Neuronal stem cell (in vitro differentiated cells): Measurements from ENCODE around the gene PCDH1.

ENCODE experiments used
- DNase-seq: peaks from one replicate; pipeline ENCODE4 v3.0.0-alpha.2; 2013; ENCODE audit warnings: low spot score
- H2AFZ ChIP-seq: one replicate; pipeline ENCODE4 v1.6.1; 2013; ENCODE audit warnings: mild to moderate bottlenecking, low read length, inconsistent platforms
- H2AK5ac ChIP-seq: 2 replicates; pipeline ENCODE4 v1.6.1; 2013; ENCODE audit warnings: low read depth, mild to moderate bottlenecking, inconsistent platforms, low read length, moderate library complexity, mixed read lengths
- H2BK120ac ChIP-seq: 2 replicates; pipeline ENCODE4 v1.6.1; 2013; ENCODE audit warnings: low read depth, mild to moderate bottlenecking, inconsistent platforms, low read length, moderate library complexity, mixed read lengths
- H2BK12ac ChIP-seq: one replicate; pipeline ENCODE4 v1.6.1; 2013; ENCODE audit warnings: low read length, inconsistent platforms
- H2BK15ac ChIP-seq: 2 replicates; pipeline ENCODE4 v1.6.1; 2013; ENCODE audit warnings: mild to moderate bottlenecking, low read length, inconsistent platforms, mixed read lengths
- H2BK5ac ChIP-seq: one replicate; pipeline ENCODE4 v1.6.1; 2013; ENCODE audit warnings: inconsistent platforms, mild to moderate bottlenecking, low read length, moderate library complexity
- H3K14ac ChIP-seq: one replicate; pipeline ENCODE4 v1.6.1; 2013; ENCODE audit warnings: low read length, inconsistent platforms
- H3K18ac ChIP-seq: 2 replicates; pipeline ENCODE4 v1.6.1; 2013; ENCODE audit warnings: low read length, inconsistent platforms
- H3K23ac ChIP-seq: 2 replicates; pipeline ENCODE4 v1.6.1; 2013; ENCODE audit warnings: low read depth, mild to moderate bottlenecking, mixed read lengths, low read length, inconsistent platforms; ENCODE audit not compliant: poor library complexity
- H3K27ac ChIP-seq: replicated peaks from 3 replicates; pipeline ENCODE4 v1.5.1; 2013; ENCODE audit warnings: low read length, inconsistent platforms
- H3K27me3 ChIP-seq, 3 experiments: 2 replicates each; pipeline ENCODE4 v1.6.1; 2013; ENCODE audit warnings: low read length in 3 of 3, mild to moderate bottlenecking in 2 of 3, inconsistent platforms in 1 of 3, low read depth in 1 of 3, mixed read lengths in 1 of 3, moderate library complexity in 1 of 3; ENCODE audit not compliant: control insufficient read depth in 3 of 3, insufficient read depth in 3 of 3
- H3K36me3 ChIP-seq, 2 donors: replicated peaks in 1 of 2; 2 replicates each; pipeline ENCODE4 v1.6.1; 2013; ENCODE audit warnings: low read length in 2 of 2; ENCODE audit not compliant: control insufficient read depth in 2 of 2, insufficient read depth in 2 of 2
- H3K4ac ChIP-seq: 2 replicates; pipeline ENCODE4 v1.6.1; 2013; ENCODE audit warnings: inconsistent platforms, mild to moderate bottlenecking, low read length, moderate library complexity
- H3K4me1 ChIP-seq, 2 donors: 1 replicate in 1 of 2; 2 replicates in 1 of 2; pipeline ENCODE4 v1.6.1; 2013; ENCODE audit warnings: low read length in 2 of 2, low read depth in 1 of 2; ENCODE audit not compliant: control insufficient read depth in 2 of 2, insufficient read depth in 1 of 2
- H3K4me2 ChIP-seq: one replicate; pipeline ENCODE4 v1.6.1; 2013; ENCODE audit warnings: mild to moderate bottlenecking, low read length, inconsistent platforms; ENCODE audit not compliant: insufficient read depth, poor library complexity, severe bottlenecking
- H3K4me3 ChIP-seq, 2 donors: 2 replicates each; pipeline ENCODE4 v1.5.1; 2013; ENCODE audit warnings: low read length in 2 of 2, mild to moderate bottlenecking in 2 of 2, inconsistent platforms in 1 of 2, moderate library complexity in 1 of 2
- H3K79me1 ChIP-seq: one replicate; pipeline ENCODE4 v1.6.1; 2013; ENCODE audit warnings: low read depth, mild to moderate bottlenecking, inconsistent platforms, low read length, moderate library complexity
- H3K9ac ChIP-seq: one replicate; pipeline ENCODE4 v1.6.1; 2013; ENCODE audit warnings: mild to moderate bottlenecking, low read depth, low read length, inconsistent platforms; ENCODE audit not compliant: poor library complexity
- H3K9me3 ChIP-seq, 2 donors: replicated peaks in 1 of 2; 2 replicates each; pipeline versions ENCODE3 to v1.6.1; 2013; ENCODE audit warnings: low read length in 2 of 2, mild to moderate bottlenecking in 2 of 2, inconsistent platforms in 1 of 2, low read depth in 1 of 2, mixed read lengths in 1 of 2, moderate library complexity in 1 of 2; ENCODE audit not compliant: control insufficient read depth in 2 of 2, insufficient read depth in 1 of 2
- H4K8ac ChIP-seq: one replicate; pipeline ENCODE4 v1.6.1; 2013; ENCODE audit warnings: low read depth, mild to moderate bottlenecking, inconsistent platforms, low read length, moderate library complexity
- H4K91ac ChIP-seq: one replicate; pipeline ENCODE4 v1.6.1; 2013; ENCODE audit warnings: low read length, low read depth, mild to moderate bottlenecking, inconsistent platforms; ENCODE audit not compliant: poor library complexity
- WGBS, 2 donors: extraction: QIAGEN DNeasy Blood & Tissue Kit; methylation state at CpG; one replicate each; pipeline ENCODE4 v1.1.7; 2013; ENCODE audit warnings: missing lambda C conversion rate in 2 of 2, mixed read lengths in 1 of 2; ENCODE audit not compliant: insufficient read length in 2 of 2, insufficient replicate concordance in 1 of 2; ENCODE audit errors: extremely low coverage in 2 of 2; 5-methylcytosine and 5-hydroxymethylcytosine counted together

Gene PCDH1

DNA sequence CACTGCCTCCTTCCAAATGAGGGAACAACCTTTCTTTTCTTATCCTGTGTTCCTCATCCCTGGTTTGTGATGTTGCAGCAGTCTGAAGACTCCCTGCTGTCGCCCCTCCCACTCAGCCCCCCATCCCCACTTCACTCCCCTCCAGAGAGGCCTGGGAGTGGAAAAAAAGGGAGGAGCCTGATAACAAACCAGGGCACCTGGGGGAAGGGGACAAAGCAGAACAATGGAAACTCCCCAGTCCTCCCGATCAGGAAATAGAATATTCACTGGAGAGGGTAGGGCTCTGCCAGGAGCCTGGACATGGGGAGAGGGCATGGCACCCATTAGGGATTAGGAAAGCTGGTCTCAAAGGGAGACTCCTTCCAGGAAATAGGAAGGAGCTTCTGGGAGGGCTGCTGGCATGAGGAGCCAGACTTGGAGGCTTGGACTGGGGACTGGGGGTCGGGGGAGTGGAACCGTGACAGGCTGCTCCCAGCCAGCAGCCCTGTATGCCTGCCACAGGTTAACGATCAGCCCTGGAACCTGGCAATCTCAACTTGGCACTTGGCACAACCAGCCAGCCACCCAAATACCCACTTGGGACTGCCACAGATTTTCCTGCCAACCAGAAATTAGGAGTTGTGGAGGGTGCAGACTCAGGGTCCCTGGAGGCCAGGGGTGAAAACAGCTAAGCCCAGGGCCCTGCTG is 20.0 kb downstream of the PCDH1 start:
- H3K4me3 ChIP-seq, result no peak overlapping the region
- no peak overlapping the region for H3K4ac ChIP-seq
- peaks cover 7% of the 10 kb centered on the region for H3K79me1 ChIP-seq
- H3K14ac ChIP-seq, result no peak overlapping the region
- no peak overlapping the region for H4K8ac ChIP-seq
- H3K4me2 ChIP-seq, result peak overlapping the region; percentile 29
- H3K9me3 ChIP-seq, result no peaks in the 10 kb centered on the region
- DNase-seq, result no peak
- peak overlapping the region; percentile 94 for H2AK5ac ChIP-seq
- no peak overlapping the region for H2AFZ ChIP-seq
- H3K27ac ChIP-seq, result no peak overlapping the region
- H2BK5ac ChIP-seq, result no peak overlapping the region
- H2BK120ac ChIP-seq, result peak overlapping the region; percentile 55
- H4K91ac ChIP-seq, result no peak overlapping the region
- peak overlapping the region; percentile 30 for H2BK12ac ChIP-seq
- no peak overlapping the region for H3K9ac ChIP-seq
- no peak overlapping the region for H3K23ac ChIP-seq
- peaks cover 9 to 18% of the 10 kb centered on the region in 2 donors for H3K4me1 ChIP-seq
- H2BK15ac ChIP-seq, result peak overlapping the region; percentile 35
- peaks cover 29 to 64% of the 10 kb centered on the region in 2 donors for H3K36me3 ChIP-seq
- no peaks in the 10 kb centered on the region for H3K27me3 ChIP-seq
- H3K18ac ChIP-seq, result peak overlapping the region; percentile 83
- no CpG with 5 or more reads among the region's 5 CpGs for WGBS, 2 donors

DNA sequence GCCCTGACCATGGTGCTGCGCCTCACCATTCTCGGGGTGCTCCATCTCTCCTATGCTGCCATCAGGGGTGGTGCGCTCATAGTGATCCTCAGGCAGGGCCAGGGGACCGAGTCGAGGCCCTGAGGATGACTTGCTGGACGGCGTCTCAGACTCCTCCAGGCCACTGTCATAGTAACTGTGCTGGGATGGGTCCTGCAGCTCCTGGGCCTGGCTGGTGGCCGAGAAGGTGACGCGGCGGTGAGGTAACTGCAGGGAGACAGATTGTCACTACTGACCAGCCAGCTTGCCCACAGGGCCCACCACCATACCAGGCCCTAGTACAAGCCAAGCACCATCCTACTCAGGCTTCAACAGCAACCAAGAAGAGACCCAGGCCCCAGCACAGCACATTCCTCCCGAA is 21.0 kb downstream of the PCDH1 start:
- H3K9ac ChIP-seq, result no peak overlapping the region
- no peak overlapping the region for H3K27ac ChIP-seq
- H3K4me3 ChIP-seq, result no peak overlapping the region
- H3K9me3 ChIP-seq, result no peaks in the 10 kb centered on the region
- H2AK5ac ChIP-seq, result peak overlapping the region; percentile 14
- peak overlapping the region; percentile 89 for H2BK15ac ChIP-seq
- DNase-seq, result no peak
- peak overlapping the region; percentile 32 for H3K18ac ChIP-seq
- no CpG with 5 or more reads among the region's 12 CpGs for WGBS, 2 donors
- peak overlapping the region; percentile 23 for H2BK12ac ChIP-seq
- no peak overlapping the region for H2BK5ac ChIP-seq
- peaks cover 7% of the 10 kb centered on the region for H3K79me1 ChIP-seq
- no peak overlapping the region for H2AFZ ChIP-seq
- H2BK120ac ChIP-seq, result peak overlapping the region; percentile 17
- peak overlapping the region; percentile 65 for H4K8ac ChIP-seq
- H3K4ac ChIP-seq, result peak overlapping the region; percentile 39
- H3K36me3 ChIP-seq, result peaks cover 21 to 58% of the 10 kb centered on the region in 2 donors
- H3K4me2 ChIP-seq, result no peak overlapping the region
- H3K4me1 ChIP-seq, result peaks cover 9 to 18% of the 10 kb centered on the region in 2 donors
- peak overlapping the region; percentile 42 for H3K14ac ChIP-seq
- H3K23ac ChIP-seq, result peak overlapping the region; percentile 43
- no peaks in the 10 kb centered on the region for H3K27me3 ChIP-seq
- H4K91ac ChIP-seq, result no peak overlapping the region

DNA sequence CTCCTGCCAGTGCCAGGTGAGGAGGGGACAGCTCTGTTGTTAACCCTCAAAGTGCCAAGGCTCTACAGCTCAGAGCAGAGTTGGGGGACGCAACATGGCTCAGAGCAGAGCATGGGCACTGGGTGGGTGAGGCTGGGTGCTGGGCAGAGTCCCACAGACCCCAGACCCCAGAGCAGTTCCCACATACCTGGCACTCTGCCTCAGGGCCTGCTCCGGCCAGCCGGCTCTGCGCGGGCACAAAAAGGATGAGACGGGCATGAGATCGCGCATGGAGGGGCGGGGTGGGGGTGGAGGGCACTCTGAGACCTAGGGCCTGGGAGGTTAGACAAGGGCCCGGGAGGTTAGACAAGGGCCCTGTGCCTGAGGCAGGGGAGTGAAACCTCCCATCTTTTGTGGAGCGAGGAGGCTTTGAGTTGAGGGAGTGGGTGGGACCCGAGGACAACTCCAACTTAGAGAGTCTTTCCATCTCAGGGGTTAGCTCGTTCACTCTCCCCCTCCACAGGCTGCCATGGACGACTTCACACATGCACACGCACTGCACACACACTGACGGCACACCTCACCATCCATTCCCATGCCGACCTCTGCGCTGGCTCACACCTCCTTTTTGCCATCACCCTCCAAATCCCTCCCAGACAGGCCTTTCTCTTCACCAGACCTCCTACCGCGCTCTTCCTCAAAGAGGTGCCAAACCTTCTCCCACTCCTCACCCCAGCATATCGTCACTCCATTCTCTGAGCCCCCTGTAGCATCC is 22.0 kb downstream of the PCDH1 start:
- DNase-seq, result no peak
- H3K23ac ChIP-seq, result peak overlapping the region; percentile 62
- peak overlapping the region; percentile 95 for H2BK120ac ChIP-seq
- no peak overlapping the region for H3K4ac ChIP-seq
- no peak overlapping the region for H3K4me2 ChIP-seq
- H3K9me3 ChIP-seq, result no peaks in the 10 kb centered on the region
- peaks cover 9 to 19% of the 10 kb centered on the region in 2 donors for H3K4me1 ChIP-seq
- peak overlapping the region; percentile 82 for H3K18ac ChIP-seq
- no peak overlapping the region for H2AFZ ChIP-seq
- peaks cover 8% of the 10 kb centered on the region for H3K79me1 ChIP-seq
- no CpG with 5 or more reads among the region's 21 CpGs for WGBS, 2 donors
- H3K27ac ChIP-seq, result no peak overlapping the region
- H3K4me3 ChIP-seq, result no peak overlapping the region
- no peak overlapping the region for H2BK12ac ChIP-seq
- no peaks in the 10 kb centered on the region for H3K27me3 ChIP-seq
- H2AK5ac ChIP-seq, result peak overlapping the region; percentile 82
- peak overlapping the region; percentile 32 for H3K14ac ChIP-seq
- peak overlapping the region; percentile 72 for H2BK15ac ChIP-seq
- peaks cover 14 to 48% of the 10 kb centered on the region in 2 donors for H3K36me3 ChIP-seq
- H2BK5ac ChIP-seq, result peak overlapping the region; percentile 85
- no peak overlapping the region for H4K8ac ChIP-seq
- H3K9ac ChIP-seq, result peak overlapping the region; percentile 50
- no peak overlapping the region for H4K91ac ChIP-seq
